GM12878 (cell line): ENCODE measurements around the gene KRT6C. TPM values are rescaled to one million over a fixed set of nuclear protein-coding genes. Genes with fewer than 3 reads are reported as not detected.

Experiments used
- ATAC-seq: fragments of 200-7000 bp; cut with Tn5 transposase; 3 replicates; pipeline ENCODE4 v1.9.1; 2020; ENCODE audit warnings: mild to moderate bottlenecking, moderate library complexity
- BruUV-seq: library from RNA; stranded (reverse); fragments of 400-500 nt; replicated peaks from 2 replicates; lab custom pipeline; 2021; lab: Mats Ljungman, UMichigan
- CTCF ChIA-PET: fragments of 300-600 bp; sonication (Branson Sonifier 250); formaldehyde crosslinking; extraction: SDS; loops from one replicate; lab custom pipeline; 2021; ENCODE audit warnings: inconsistent platforms; lab: Yijun Ruan, JAX
- POLR2A ChIA-PET: fragments of 350-600 bp; formaldehyde crosslinking; extraction: SDS; loops from one replicate; lab custom pipeline; 2021; ENCODE audit warnings: inconsistent platforms; lab: Charles Lee
- RAD21 ChIA-PET: fragments of 300-600 bp; sonication (Branson Sonifier 250); formaldehyde crosslinking; loops from one replicate; lab custom pipeline; 2023; ENCODE audit warnings: antibody characterized with exemption; ENCODE audit not compliant: unreplicated experiment; lab: Charles Lee
- SMC1A ChIA-PET: fragments of 300-600 bp; sonication (Branson Sonifier 250); formaldehyde crosslinking; loops from one replicate; lab custom pipeline; 2023; ENCODE audit not compliant: unreplicated experiment, uncharacterized antibody; lab: Charles Lee
- DNase-seq: peaks from one replicate; pipeline ENCODE4 v3.0.0-alpha.2; 2011; ENCODE audit warnings: low read depth, low spot score
- FAIRE-seq: peaks from 3 replicates; lab custom pipeline; 2011; peaks lifted over from hg19 to GRCh38; lab: Jason Lieb, UNC
- H2AFZ ChIP-seq: 2 replicates; pipeline ENCODE4 v1.6.0; 2011; ENCODE audit warnings: low read depth, low read length, control low read depth; ENCODE audit not compliant: control insufficient read depth
- H3K27ac ChIP-seq: 2 replicates; pipeline ENCODE4 v1.5.1; 2011; ENCODE audit warnings: control low read depth; ENCODE audit not compliant: control insufficient read depth, insufficient read depth
- H3K27me3 ChIP-seq, 2 experiments: replicated peaks in 1 of 2; 2 replicates each; pipeline versions ENCODE4 v1.6.0 to v1.6.1; 2011; ENCODE audit warnings: low read length in 1 of 2; ENCODE audit not compliant: control insufficient read depth in 2 of 2, insufficient read depth in 2 of 2
- H3K36me3 ChIP-seq, 2 experiments: 2 replicates each; pipeline ENCODE4 v1.5.1; 2011; ENCODE audit warnings: low read length in 1 of 2; ENCODE audit not compliant: control insufficient read depth in 2 of 2, insufficient read depth in 2 of 2
- H3K4me1 ChIP-seq: 2 replicates; pipeline ENCODE4 v1.6.1; 2011; ENCODE audit warnings: mild to moderate bottlenecking, low read length, moderate library complexity, mixed read lengths; ENCODE audit not compliant: control insufficient read depth, insufficient read depth
- H3K4me2 ChIP-seq: 2 replicates; pipeline ENCODE4 v1.6.0; 2011; ENCODE audit warnings: control low read depth; ENCODE audit not compliant: control insufficient read depth, insufficient read depth
- H3K4me3 ChIP-seq: fragments of 200-600 bp; sonication (generic); 2 replicates; pipeline ENCODE4 v1.5.1; 2016
- H3K79me2 ChIP-seq: 2 replicates; pipeline ENCODE4 v1.6.0; 2011; ENCODE audit warnings: low read length; ENCODE audit not compliant: control insufficient read depth, insufficient read depth
- H3K9ac ChIP-seq: 2 replicates; pipeline ENCODE4 v1.8.0; 2011; ENCODE audit warnings: low read length, control low read depth, mixed read lengths; ENCODE audit not compliant: control insufficient read depth, insufficient read depth
- H3K9me3 ChIP-seq: replicated peaks from 3 replicates; pipeline ENCODE4 v1.5.1; 2011; ENCODE audit warnings: mild to moderate bottlenecking, low read length; ENCODE audit not compliant: control insufficient read depth, insufficient read depth
- H4K20me1 ChIP-seq: 2 replicates; pipeline ENCODE4 v1.6.0; 2011; ENCODE audit not compliant: control insufficient read depth, insufficient read depth
- BCL11A ChIP-seq: IDR thresholded peaks from 2 replicates; pipeline ENCODE4 v1.6.1; 2011; ENCODE audit warnings: low read depth, low read length
- CBX3 ChIP-seq: fragments of 200-600 bp; sonication (generic); IDR thresholded peaks from 2 replicates; pipeline ENCODE4 v1.6.1; 2016; ENCODE audit warnings: low read depth, borderline replicate concordance
- ETV6 ChIP-seq, 2 experiments: fragments of 450-650 bp in 1 of 2; IDR thresholded peaks in 1 of 2; conservative IDR thresholded peaks in 1 of 2; 2 replicates each; pipeline ENCODE4 v1.6.1; 2014; ENCODE audit warnings: antibody characterized with exemption in 1 of 2, borderline replicate concordance in 1 of 2, low read depth in 1 of 2, mild to moderate bottlenecking in 1 of 2, moderate library complexity in 1 of 2
- HDGF ChIP-seq: fragments of 450-650 bp; IDR thresholded peaks from 2 replicates; pipeline ENCODE4 v1.6.1; 2016; ENCODE audit warnings: antibody characterized with exemption
- MTA3 ChIP-seq: IDR thresholded peaks from 2 replicates; pipeline ENCODE4 v1.6.1; 2012; ENCODE audit warnings: low read length, inconsistent platforms, borderline replicate concordance
- PML ChIP-seq: IDR thresholded peaks from 2 replicates; pipeline ENCODE4 v1.6.1; 2012; ENCODE audit warnings: low read length, inconsistent platforms
- SIN3A ChIP-seq: IDR thresholded peaks from 2 replicates; pipeline ENCODE4 v1.6.1; 2012; ENCODE audit warnings: low read depth, low read length, improper control_type of control experiment
- SIX5 ChIP-seq: IDR thresholded peaks from 2 replicates; pipeline ENCODE4 v1.6.1; 2011; ENCODE audit warnings: mild to moderate bottlenecking, low read depth, low read length, moderate library complexity; ENCODE audit not compliant: severe bottlenecking
- ZNF687 ChIP-seq: fragments of 450-650 bp; IDR thresholded peaks from 2 replicates; pipeline ENCODE4 v1.6.1; 2017; ENCODE audit warnings: mild to moderate bottlenecking, moderate library complexity
- WGBS: methylation state at CpG from one replicate; pipeline ENCODE4 v1.1.6; 2016; ENCODE audit warnings: low lambda C conversion rate; ENCODE audit not compliant: insufficient replicate concordance, insufficient coverage; ENCODE audit errors: missing lambda C conversion rate; 5-methylcytosine and 5-hydroxymethylcytosine counted together
- in situ Hi-C: fragments of 300-500 bp; cut with MboI; formaldehyde crosslinking; loops from 9 replicates; pipeline ENCODE4 v1.14.3; 2018; ENCODE audit warnings: mixed read lengths
- intact Hi-C: fragments of 100-400 bp; cut with micrococcal nuclease; formaldehyde crosslinking; loops from one replicate; pipeline ENCODE4 v1.14.2; 2022; ENCODE audit not compliant: unreplicated experiment
- polyA plus RNA-seq, 11 experiments: library from polyadenylated mRNA; depleted of rRNA in 4 of 11; unstranded in 6 of 11; stranded (reverse) in 5 of 11; fragments of >200 nt; fragmentation: Nextera tagmentation in 4 of 11; fragmentation: Illumina TruSeq in 1 of 11; extraction: Ambion mirVana in 4 of 11; extraction: Trizol in 1 of 11; gene quantifications; 1 replicate in 1 of 11; 2 replicates in 10 of 11; pipeline versions ENCODE4 v1.2.1 to v1.2.3, GENCODE V29; 2011 to 2016; ENCODE audit warnings: inconsistent platforms in 2 of 11, missing spikeins in 2 of 11, low read depth in 1 of 11
- total RNA-seq, 4 experiments: library from RNA; depleted of rRNA in 3 of 4; stranded (reverse); fragments of >200 nt in 3 of 4; fragmentation: Illumina TruSeq in 1 of 4; extraction: Trizol in 1 of 4; gene quantifications; 2 replicates each; pipeline versions ENCODE4 v1.2.1 to v1.2.3, GENCODE V29; 2013 to 2021

KRT6C gene
- total and polyA plus RNA-seq, 10 of the 15 experiments (the other 5 are each of a cell fraction or from before 2014, with no cell fraction given): not detected

DNA sequence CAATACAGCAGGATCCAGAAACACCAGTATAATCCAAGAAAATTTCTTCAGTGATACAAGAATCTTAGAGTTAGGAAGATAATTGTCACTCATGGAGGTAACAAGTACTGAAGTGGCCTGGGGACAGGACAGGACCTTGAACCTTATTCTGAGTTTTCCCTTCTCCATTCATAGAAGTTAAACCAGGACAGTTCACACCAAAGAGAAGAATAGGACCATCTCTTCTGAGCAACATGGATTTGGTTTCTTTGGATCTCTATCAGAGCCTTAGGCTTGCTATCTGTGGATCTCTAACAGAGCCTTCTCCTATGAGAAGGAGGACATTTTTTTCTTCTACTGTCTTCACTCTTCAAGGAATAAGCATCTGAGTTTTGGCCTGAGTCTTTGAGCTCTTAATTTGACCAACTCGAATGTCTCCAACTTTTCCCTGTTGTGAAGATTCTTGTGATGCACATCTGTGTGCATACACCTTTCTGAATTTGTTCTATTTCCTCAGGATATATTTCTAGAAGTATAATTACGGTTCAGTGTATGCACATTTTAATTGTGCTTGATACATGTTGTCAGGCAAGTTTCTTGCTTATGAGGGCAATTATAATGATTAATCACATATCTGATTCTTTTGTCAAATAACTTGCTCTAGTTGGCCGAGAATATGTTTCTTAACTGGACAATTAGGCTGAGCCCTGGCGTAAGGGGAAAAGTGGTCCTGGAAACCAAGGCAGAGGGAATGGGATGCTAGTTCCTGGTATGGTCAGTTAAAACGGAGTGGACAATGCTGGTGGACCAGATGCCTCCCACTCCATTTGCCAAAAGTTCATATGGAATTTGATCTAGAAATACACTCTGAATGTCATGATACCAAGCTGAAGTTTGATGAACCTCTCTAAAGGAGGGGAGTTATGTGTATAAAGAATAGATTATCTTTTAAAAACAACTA, 12.8 kb upstream of the KRT6C start:
- no peak for ATAC-seq
- 20% methylated on average over 5 of the region's 5 CpGs for WGBS
- H2AFZ ChIP-seq: no peak overlapping the region
- no peaks in the 10 kb centered on the region; a peak in 2 of 4 replicates for H3K27me3 ChIP-seq
- H4K20me1 ChIP-seq: no peaks in the 10 kb centered on the region
- H3K36me3 ChIP-seq: no peaks in the 10 kb centered on the region
- H3K79me2 ChIP-seq: no peaks in the 10 kb centered on the region
- TF ChIP-seq ETV6 (conservative IDR thresholded peaks at IDR 0.05 in 1 of 2, IDR thresholded peaks at IDR 0.05 in 1 of 2; ENCODE audit: borderline replicate concordance in 1 of 2, low read depth in 1 of 2) (no peak), BCL11A (no peak), HDGF (no peak), ZNF687 (no peak), SIX5 (no peak), MTA3 (no peak), CBX3 (no peak), PML (no peak), SIN3A (no peak)
- TF ChIP-seq, all 136 proteins: peak for 0
- Histone ChIP-seq H3K9me3 (no peaks in the 10 kb centered on the region), H3K27ac (no peak overlapping the region), H3K4me3 (no peak overlapping the region), H3K4me1 (no peaks in the 10 kb centered on the region), H3K4me2 (no peak overlapping the region), H3K9ac (no peak overlapping the region)
- ChIA-PET POLR2A (no interaction called here), CTCF (no interaction called here), RAD21 (no interaction called here), SMC1A (no interaction called here)
- DNase-seq (no peak), FAIRE-seq (no peak)
- no TSS peak for BruUV-seq
- intact Hi-C loops (no loop called here), in situ Hi-C loops (no loop called here)
